Measurements from ENCODE around the gene SIRT7.

DNA sequence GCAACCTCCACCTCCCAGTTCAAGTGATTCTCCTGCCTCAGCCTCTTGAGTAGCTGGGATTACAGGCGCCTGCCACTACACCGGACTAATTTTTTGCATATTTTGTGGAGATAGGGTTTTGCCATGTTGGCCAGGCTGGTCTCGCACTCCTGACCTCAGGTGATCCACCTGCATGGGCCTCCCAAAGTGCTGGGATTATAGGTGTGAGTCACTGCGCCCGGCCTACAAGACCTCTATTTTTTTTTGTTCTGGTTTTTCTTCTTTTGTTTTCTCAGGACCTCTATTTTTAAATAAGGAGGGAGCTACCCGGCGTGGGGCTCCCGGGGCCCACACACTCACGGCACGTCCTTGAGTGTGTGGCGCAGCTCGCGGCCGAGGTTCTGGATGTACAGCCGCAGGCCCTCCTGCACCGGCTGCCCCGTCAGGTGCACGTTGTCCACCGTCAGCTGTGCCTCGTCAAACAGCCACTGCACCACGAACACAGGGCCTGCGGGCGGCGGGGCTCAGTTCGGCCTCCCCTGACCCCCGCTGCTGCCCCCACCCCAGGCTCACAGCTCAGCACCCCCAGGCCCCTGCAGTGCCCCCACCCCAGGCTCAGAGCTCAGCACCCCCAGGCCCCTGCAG lies 37.2 kb upstream of the SIRT7 start:
- TF ChIP-seq CTCF (IDR thresholded peaks at IDR 0.05; ENCODE audit: insufficient read depth, low read depth, low read length) (no peak), EZH2 (IDR thresholded peaks at IDR 0.05; ENCODE audit: insufficient read depth, low read length) (no peak)
